B cell (primary cell): ENCODE measurements around the gene SORL1. TPM values are rescaled to one million over a fixed set of nuclear protein-coding genes. Genes with fewer than 3 reads are reported as not detected.

Source experiments
- ATAC-seq: fragments of 200-7000 bp; cut with Tn5 transposase; one replicate; pipeline ENCODE4 v1.10.0; 2021; ENCODE audit warnings: low read depth, mild to moderate bottlenecking, moderate number of reproducible peaks, moderate library complexity
- CTCF ChIA-PET: fragments of 350-600 bp; sonication (Branson Sonifier 250); formaldehyde crosslinking; loops from one replicate; lab custom pipeline; 2021; ENCODE audit warnings: antibody characterized with exemption, inconsistent platforms; lab: Charles Lee
- POLR2A ChIA-PET: fragments of 350-600 bp; sonication (Branson Sonifier 250); formaldehyde crosslinking; loops from one replicate; lab custom pipeline; 2021; ENCODE audit warnings: antibody characterized with exemption; lab: Charles Lee
- DNase-seq: peaks from one replicate; pipeline ENCODE4 v3.0.0; 2013
- H2AFZ ChIP-seq: 2 replicates; pipeline ENCODE4 v1.6.1; 2012; ENCODE audit warnings: mild to moderate bottlenecking, low read depth, low read length; ENCODE audit not compliant: insufficient read depth, poor library complexity, severe bottlenecking
- H3K27ac ChIP-seq, 2 donors: 1 replicate in 1 of 2; 2 replicates in 1 of 2; pipeline ENCODE4 v1.5.1; 2012 to 2013; ENCODE audit warnings: low read length in 2 of 2, mild to moderate bottlenecking in 2 of 2, moderate library complexity in 1 of 2
- H3K27me3 ChIP-seq, 4 experiments: fragments of 200-600 bp in 1 of 4; sonication (generic) in 1 of 4; replicated peaks in 1 of 4; 1 replicate in 2 of 4; 2 replicates in 2 of 4; pipeline versions ENCODE4 v1.6.1 to v1.7.0; 2013 to 2016; ENCODE audit warnings: low read length in 3 of 4, mild to moderate bottlenecking in 2 of 4, mixed read lengths in 1 of 4, moderate library complexity in 1 of 4; ENCODE audit not compliant: insufficient read depth in 4 of 4, control insufficient read depth in 3 of 4; ENCODE audit errors: control extremely low read depth in 1 of 4
- H3K36me3 ChIP-seq, 2 experiments: replicated peaks in 1 of 2; 1 replicate in 1 of 2; 2 replicates in 1 of 2; pipeline versions ENCODE4 v1.6.1 to v1.7.1; 2013; ENCODE audit warnings: low read length in 1 of 2; ENCODE audit not compliant: insufficient read depth in 2 of 2, control insufficient read depth in 1 of 2; ENCODE audit errors: control extremely low read depth in 1 of 2, extremely low read depth in 1 of 2
- H3K4me1 ChIP-seq, 2 donors: fragments of 200-600 bp in 1 of 2; sonication (generic) in 1 of 2; 1 replicate in 1 of 2; 2 replicates in 1 of 2; pipeline versions ENCODE4 v1.5.1 to v1.6.1; 2013 to 2017; ENCODE audit warnings: low read length in 2 of 2; ENCODE audit not compliant: control insufficient read depth in 2 of 2, insufficient read depth in 2 of 2
- H3K4me2 ChIP-seq: replicated peaks from 2 replicates; pipeline ENCODE3; 2012; ENCODE audit warnings: mild to moderate bottlenecking, low read depth, low read length; ENCODE audit not compliant: poor library complexity, severe bottlenecking
- H3K4me3 ChIP-seq, 5 experiments: fragments of 200-600 bp in 1 of 5; sonication (generic) in 1 of 5; 1 replicate in 3 of 5; 2 replicates in 2 of 5; pipeline versions ENCODE4 v1.5.1 to v1.7.0; 2011 to 2016; ENCODE audit warnings: low read length in 4 of 5, mild to moderate bottlenecking in 4 of 5, low read depth in 2 of 5, control low read depth in 1 of 5, moderate library complexity in 1 of 5; ENCODE audit not compliant: insufficient read depth in 1 of 5; ENCODE audit errors: control extremely low read depth in 1 of 5, extremely low read depth in 1 of 5
- H3K79me2 ChIP-seq: fragments of 200-600 bp; sonication (generic); one replicate; pipeline ENCODE4 v1.6.0; 2016; ENCODE audit warnings: low read length; ENCODE audit not compliant: control insufficient read depth, insufficient read depth
- H3K9ac ChIP-seq: fragments of 200-600 bp; sonication (generic); 2 replicates; pipeline ENCODE4 v1.6.1; 2017; ENCODE audit warnings: mild to moderate bottlenecking, low read length, moderate library complexity
- H3K9me3 ChIP-seq, 3 donors: one replicate each; pipeline versions ENCODE4 v1.6.1 to v1.7.1; 2013; ENCODE audit warnings: low read length in 2 of 3; ENCODE audit not compliant: control insufficient read depth in 2 of 3, insufficient read depth in 1 of 3; ENCODE audit errors: control extremely low read depth in 1 of 3
- H4K20me1 ChIP-seq: 2 replicates; pipeline ENCODE4 v1.6.0; 2012; ENCODE audit warnings: mild to moderate bottlenecking, low read length; ENCODE audit not compliant: insufficient read depth, control insufficient read depth, poor library complexity, severe bottlenecking
- H3K27ac Mint-ChIP-seq: one replicate; pipeline ENCODE4 v1.8.0; 2021; ENCODE audit warnings: mixed read lengths
- H3K27me3 Mint-ChIP-seq: one replicate; pipeline ENCODE4 v1.8.0; 2021; ENCODE audit warnings: mixed read lengths
- H3K4me1 Mint-ChIP-seq: one replicate; pipeline ENCODE4 v1.8.0; 2021; ENCODE audit warnings: mixed read lengths
- H3K4me3 Mint-ChIP-seq: one replicate; pipeline ENCODE4 v1.8.0; 2021; ENCODE audit warnings: mixed read lengths
- H3K9me3 Mint-ChIP-seq: one replicate; pipeline ENCODE4 v1.8.0; 2022; ENCODE audit warnings: mixed read lengths; ENCODE audit not compliant: insufficient read depth
- EZH2 ChIP-seq: IDR thresholded peaks from 2 replicates; pipeline ENCODE4 v1.6.1; 2012; ENCODE audit warnings: borderline replicate concordance, low read depth, mild to moderate bottlenecking, moderate library complexity, low read length; ENCODE audit not compliant: insufficient read depth, poor library complexity, severe bottlenecking
- WGBS: methylation state at CpG from one replicate; pipeline ENCODE4 v1.1.5; 2013; ENCODE audit warnings: missing lambda C conversion rate; ENCODE audit not compliant: insufficient coverage; 5-methylcytosine and 5-hydroxymethylcytosine counted together
- intact Hi-C: fragments of 100-400 bp; cut with micrococcal nuclease; formaldehyde crosslinking; loops from one replicate; pipeline ENCODE4 v1.10.0; 2022
- polyA plus RNA-seq: library from polyadenylated mRNA; depleted of rRNA; stranded (reverse); fragments of >200 nt; gene quantifications from 2 replicates; pipeline ENCODE4 v1.2.3, GENCODE V29; 2012
- total RNA-seq, 2 donors: library from RNA; stranded (reverse); fragments of 120-200 nt in 1 of 2; gene quantifications; 1 replicate in 1 of 2; 2 replicates in 1 of 2; pipeline versions ENCODE4 v1.2.3 to v1.2.4, GENCODE V29; 2013 to 2022
- TF ChIP-seq, protein P1 (sequence below): fragments of 200-600 bp; IDR thresholded peaks from one replicate; pipeline ENCODE4 v1.8.0; 2022; ENCODE audit warnings: antibody characterized with exemption, mild to moderate bottlenecking

SORL1 gene
- total and polyA plus RNA-seq, 2 donors (not counting 1 experiment from before 2014, with no cell fraction given), result 13.0 to 396 TPM

DNA sequence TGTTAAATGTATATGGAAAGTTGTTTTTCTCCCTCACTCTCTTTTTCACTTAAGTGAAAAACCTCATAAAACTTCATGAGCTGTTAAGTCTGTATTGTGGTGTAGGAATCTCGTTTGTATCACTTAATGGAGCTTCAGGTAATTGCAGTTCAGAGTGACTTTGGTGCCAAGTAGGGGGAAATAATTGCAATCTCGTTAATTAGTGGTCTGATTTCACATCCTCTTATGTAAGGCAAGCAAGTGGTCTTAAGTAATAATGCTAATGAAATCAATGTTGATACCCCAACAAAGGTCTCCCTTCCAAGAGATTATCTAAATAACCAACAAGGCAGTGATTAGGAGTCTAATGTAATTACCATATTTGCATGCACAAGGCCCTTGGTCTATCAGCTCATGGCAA is 174.9 kb downstream of the SORL1 start:
- Mint-ChIP-seq H3K27ac (no peak overlapping the region), H3K9me3 (no peaks in the 10 kb centered on the region), H3K27me3 (no peaks in the 10 kb centered on the region), H3K4me1 (no peaks in the 10 kb centered on the region), H3K4me3 (no peak overlapping the region)
- Histone ChIP-seq H2AFZ (no peak overlapping the region), H3K79me2 (no peaks in the 10 kb centered on the region), H3K36me3 (peaks cover 1 to 52% of the 10 kb centered on the region in 2 experiments), H3K9ac (no peak overlapping the region), H3K9me3 (no peaks in the 10 kb centered on the region), H3K4me3 (no peak overlapping the region), H4K20me1 (no peaks in the 10 kb centered on the region), H3K27ac (no peak overlapping the region), H3K27me3 (no peaks in the 10 kb centered on the region), H3K4me1 (no peaks in the 10 kb centered on the region), H3K4me2 (no peak overlapping the region)
- no peak for DNase-seq
- ChIA-PET POLR2A (interaction anchor here (0.7 kb wide), 1 partner anchor 86 kb away, joined by 5 read pairs; no protein-coding TSS in a partner anchor), CTCF (no interaction called here)
- 80% methylated on average over 1 of the region's 2 CpGs for WGBS
- intact Hi-C loops, result no loop called here
- no peak for ATAC-seq
- TF ChIP-seq EZH2, result no peak
- TF ChIP-seq, protein P1, sequence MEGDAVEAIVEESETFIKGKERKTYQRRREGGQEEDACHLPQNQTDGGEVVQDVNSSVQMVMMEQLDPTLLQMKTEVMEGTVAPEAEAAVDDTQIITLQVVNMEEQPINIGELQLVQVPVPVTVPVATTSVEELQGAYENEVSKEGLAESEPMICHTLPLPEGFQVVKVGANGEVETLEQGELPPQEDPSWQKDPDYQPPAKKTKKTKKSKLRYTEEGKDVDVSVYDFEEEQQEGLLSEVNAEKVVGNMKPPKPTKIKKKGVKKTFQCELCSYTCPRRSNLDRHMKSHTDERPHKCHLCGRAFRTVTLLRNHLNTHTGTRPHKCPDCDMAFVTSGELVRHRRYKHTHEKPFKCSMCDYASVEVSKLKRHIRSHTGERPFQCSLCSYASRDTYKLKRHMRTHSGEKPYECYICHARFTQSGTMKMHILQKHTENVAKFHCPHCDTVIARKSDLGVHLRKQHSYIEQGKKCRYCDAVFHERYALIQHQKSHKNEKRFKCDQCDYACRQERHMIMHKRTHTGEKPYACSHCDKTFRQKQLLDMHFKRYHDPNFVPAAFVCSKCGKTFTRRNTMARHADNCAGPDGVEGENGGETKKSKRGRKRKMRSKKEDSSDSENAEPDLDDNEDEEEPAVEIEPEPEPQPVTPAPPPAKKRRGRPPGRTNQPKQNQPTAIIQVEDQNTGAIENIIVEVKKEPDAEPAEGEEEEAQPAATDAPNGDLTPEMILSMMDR, result no peak

DNA sequence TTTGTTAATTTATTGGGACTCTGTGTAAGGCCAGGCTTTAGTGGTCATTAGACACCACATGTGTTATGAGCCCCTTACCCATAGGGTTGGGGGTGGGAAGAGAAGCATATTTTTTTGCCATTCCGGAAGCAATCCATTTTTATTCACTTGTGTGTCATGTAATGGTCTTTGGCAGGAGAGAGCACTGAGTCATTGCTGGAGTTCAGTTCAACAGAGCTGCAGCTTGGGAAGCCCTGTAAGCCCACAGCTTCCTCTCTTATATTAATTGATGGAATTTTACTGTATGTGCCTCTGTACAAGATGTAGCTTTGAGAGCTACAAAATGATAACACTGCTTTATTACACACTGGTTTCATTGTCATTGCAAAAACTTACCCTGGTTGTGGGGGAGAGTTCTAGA is 177.9 kb downstream of the SORL1 start:
- Histone ChIP-seq H3K4me2 (no peak overlapping the region), H3K36me3 (peaks cover 0 to 38% of the 10 kb centered on the region in 2 experiments), H3K79me2 (no peaks in the 10 kb centered on the region), H3K27me3 (no peaks in the 10 kb centered on the region), H2AFZ (no peak overlapping the region), H3K4me1 (no peaks in the 10 kb centered on the region), H4K20me1 (no peaks in the 10 kb centered on the region), H3K9ac (no peak overlapping the region), H3K9me3 (no peaks in the 10 kb centered on the region), H3K27ac (no peak overlapping the region), H3K4me3 (no peak overlapping the region)
- Mint-ChIP-seq H3K4me1 (no peaks in the 10 kb centered on the region), H3K9me3 (no peaks in the 10 kb centered on the region), H3K27me3 (no peaks in the 10 kb centered on the region), H3K4me3 (no peak overlapping the region), H3K27ac (no peak overlapping the region)
- CTCF ChIA-PET, result interaction anchor here (2.0 kb wide), 1 partner anchor 20 kb away, joined by 4 read pairs; no protein-coding TSS in a partner anchor
- ATAC-seq (no peak), DNase-seq (no peak)
- WGBS, result no CpG with 5 or more reads among the region's 1 CpG
- POLR2A ChIA-PET, result no interaction called here
- TF ChIP-seq, protein P1, result no peak
- no peak for TF ChIP-seq EZH2
- intact Hi-C loops, result no loop called here
